Endothelial cell of umbilical vein (primary cell): ENCODE data around the gene PAX6. TPM values are rescaled to one million over a fixed set of nuclear protein-coding genes. Genes with fewer than 3 reads are reported as not detected.

Experiments
- BruUV-seq: library from RNA; stranded (reverse); fragments of 400-500 nt; replicated peaks from 2 replicates; lab custom pipeline; 2021; lab: Mats Ljungman, UMichigan
- CTCF ChIA-PET: fragments of 300-600, 350-600 bp; sonication (Branson Sonifier 250); formaldehyde crosslinking; loops from one replicate; lab custom pipeline; 2021; ENCODE audit warnings: antibody characterized with exemption, inconsistent platforms; lab: Charles Lee
- POLR2A ChIA-PET: fragments of 300-600, 350-600 bp; sonication (Branson Sonifier 250); formaldehyde crosslinking; loops from one replicate; lab custom pipeline; 2021; ENCODE audit warnings: antibody characterized with exemption, inconsistent platforms; lab: Charles Lee
- DNase-seq: peaks from one replicate; pipeline ENCODE4 v3.0.0-alpha.2; 2011; ENCODE audit warnings: low read depth, low spot score
- FAIRE-seq: peaks from 2 replicates; lab custom pipeline; 2011; peaks lifted over from hg19 to GRCh38; lab: Jason Lieb, UNC
- H2AFZ ChIP-seq: 2 replicates; pipeline ENCODE4 v1.6.0; 2012; ENCODE audit warnings: low read depth, low read length, control low read depth, inconsistent platforms
- H3K27ac ChIP-seq: 2 replicates; pipeline ENCODE4 v1.5.1; 2011; ENCODE audit warnings: low read depth, mild to moderate bottlenecking, control low read depth, low read length, moderate library complexity; ENCODE audit not compliant: insufficient read depth
- H3K27me3 ChIP-seq, 2 experiments: 2 replicates each; pipeline versions ENCODE4 v1.6.0 to v1.6.1; 2011; ENCODE audit warnings: low read length in 2 of 2, mixed read lengths in 1 of 2; ENCODE audit not compliant: control insufficient read depth in 2 of 2, insufficient read depth in 2 of 2
- H3K36me3 ChIP-seq, 2 experiments: 2 replicates in 1 of 2; 3 replicates in 1 of 2; pipeline ENCODE4 v1.5.1; 2011; ENCODE audit warnings: low read length in 2 of 2, mild to moderate bottlenecking in 1 of 2, moderate library complexity in 1 of 2; ENCODE audit not compliant: control insufficient read depth in 2 of 2, insufficient read depth in 2 of 2; ENCODE audit errors: extremely low read depth in 1 of 2
- H3K4me1 ChIP-seq: 3 replicates; pipeline ENCODE4 v1.5.1; 2011; ENCODE audit warnings: mild to moderate bottlenecking, low read length; ENCODE audit not compliant: control insufficient read depth, insufficient read depth; ENCODE audit errors: extremely low read depth
- H3K4me2 ChIP-seq: 2 replicates; pipeline ENCODE4 v1.6.1; 2011; ENCODE audit warnings: low read length, control low read depth, mixed read lengths; ENCODE audit not compliant: insufficient read depth
- H3K4me3 ChIP-seq, 3 experiments: fragments of 200-600 bp in 1 of 3; sonication (generic), shearing (Covaris generic) in 1 of 3; replicated peaks in 1 of 3; 2 replicates each; pipeline ENCODE4 v1.5.1; 2011 to 2016; ENCODE audit warnings: control low read depth in 3 of 3, low read length in 3 of 3, mild to moderate bottlenecking in 2 of 3, inconsistent platforms in 1 of 3, low read depth in 1 of 3, moderate library complexity in 1 of 3; ENCODE audit not compliant: insufficient read depth in 1 of 3
- H3K79me2 ChIP-seq: 2 replicates; pipeline ENCODE4 v1.6.0; 2012; ENCODE audit warnings: low read length, inconsistent platforms; ENCODE audit not compliant: control insufficient read depth, insufficient read depth
- H3K9ac ChIP-seq: replicated peaks from 2 replicates; pipeline ENCODE3; 2011; ENCODE audit warnings: low read length, control low read depth; ENCODE audit not compliant: insufficient read depth; ENCODE audit errors: extremely low read depth
- H3K9me1 ChIP-seq: replicated peaks from 3 replicates; pipeline ENCODE4 v1.6.0; 2011; ENCODE audit warnings: mild to moderate bottlenecking, low read length; ENCODE audit not compliant: control insufficient read depth, insufficient read depth; ENCODE audit errors: extremely low read depth
- H3K9me3 ChIP-seq: replicated peaks from 2 replicates; pipeline ENCODE4 v1.5.1; 2012; ENCODE audit warnings: low read length, inconsistent platforms; ENCODE audit not compliant: control insufficient read depth, insufficient read depth
- H4K20me1 ChIP-seq: replicated peaks from 2 replicates; pipeline ENCODE3; 2011; ENCODE audit warnings: mild to moderate bottlenecking, low read length; ENCODE audit not compliant: control insufficient read depth, insufficient read depth; ENCODE audit errors: extremely low read depth
- CTCF ChIP-seq, 2 donors: IDR thresholded peaks; 1 replicate in 1 of 2; 2 replicates in 1 of 2; pipeline ENCODE4 v1.5.1; 2011; ENCODE audit warnings: low read length in 2 of 2, mild to moderate bottlenecking in 2 of 2, moderate library complexity in 2 of 2, control low read depth in 1 of 2, inconsistent platforms in 1 of 2, low read depth in 1 of 2; ENCODE audit not compliant: insufficient read depth in 1 of 2; ENCODE audit errors: extremely low read depth in 1 of 2
- EZH2 ChIP-seq: IDR thresholded peaks from 2 replicates; pipeline ENCODE4 v1.6.1; 2012; ENCODE audit warnings: borderline replicate concordance, low read depth, mild to moderate bottlenecking, moderate library complexity, low read length, inconsistent platforms; ENCODE audit not compliant: severe bottlenecking
- FOS ChIP-seq: IDR thresholded peaks from 2 replicates; pipeline ENCODE4 v1.6.1; 2011; ENCODE audit warnings: mild to moderate bottlenecking, low read length, moderate library complexity, borderline replicate concordance; ENCODE audit not compliant: insufficient read depth
- GATA2 ChIP-seq: IDR thresholded peaks from 2 replicates; pipeline ENCODE4 v1.7.0; 2011; ENCODE audit warnings: low read depth, mild to moderate bottlenecking, moderate library complexity, mixed read lengths, low read length; ENCODE audit not compliant: insufficient read length, insufficient read depth
- JUN ChIP-seq: IDR thresholded peaks from 2 replicates; pipeline ENCODE4 v1.6.1; 2011; ENCODE audit warnings: borderline replicate concordance, low read depth; ENCODE audit not compliant: insufficient read length, insufficient read depth
- MYC ChIP-seq: IDR thresholded peaks from one replicate; pipeline ENCODE4 v1.6.1; 2011; ENCODE audit warnings: mild to moderate bottlenecking, low read depth, low read length
- POLR2A ChIP-seq: IDR thresholded peaks from 2 replicates; pipeline ENCODE4 v1.6.1; 2012; ENCODE audit warnings: low read depth, mild to moderate bottlenecking, control low read depth, low read length
- POLR2AphosphoS5 ChIP-seq: IDR thresholded peaks from 2 replicates; pipeline ENCODE4 v1.6.1; 2012; ENCODE audit warnings: low read depth, mild to moderate bottlenecking, control low read depth, low read length, moderate library complexity; ENCODE audit not compliant: insufficient read depth
- dilution Hi-C: fragments of 300-500 bp; cut with MboI; formaldehyde crosslinking; loops from one replicate; pipeline ENCODE4 v1.15.0; 2019; ENCODE audit warnings: low sequenced_read_pairs; ENCODE audit not compliant: extremely low pct_ligation_motif_present
- intact Hi-C: fragments of 100-400 bp; cut with micrococcal nuclease; formaldehyde crosslinking; loops from one replicate; pipeline ENCODE4 v1.10.0; 2022
- polyA plus RNA-seq, 4 experiments: library from polyadenylated mRNA; depleted of rRNA in 3 of 4; stranded (reverse) in 3 of 4; unstranded in 1 of 4; fragments of >200 nt; gene quantifications; 2 replicates each; pipeline versions ENCODE4 v1.2.1 to v1.2.3, GENCODE V29; 2011 to 2012; ENCODE audit warnings: missing spikeins in 1 of 4
- total RNA-seq: library from RNA; stranded (reverse); gene quantifications from 2 replicates; pipeline ENCODE4 v1.2.3, GENCODE V29; 2021
- TF ChIP-seq, protein P1 (sequence below): IDR thresholded peaks from 2 replicates; pipeline ENCODE4 v1.6.1; 2011; ENCODE audit not compliant: insufficient read depth, insufficient read length

Gene PAX6
- total and polyA plus RNA-seq, 2 donors (not counting 3 experiments of a cell fraction or from before 2014, with no cell fraction given) = not detected

GRCh38 chr11:31818425-31818755 lies 7.3 kb upstream of the PAX6 start:
- DNase-seq (no peak), FAIRE-seq (no peak)
- H3K4me2 ChIP-seq = no peak overlapping the region
- TF ChIP-seq POLR2A = no peak
- TF ChIP-seq CTCF (IDR thresholded peaks at IDR 0.05; ENCODE audit: extremely low read depth in 1 of 2, insufficient read depth in 1 of 2, low read depth in 1 of 2, low read length in 2 of 2) = no peak
- TF ChIP-seq POLR2AphosphoS5 = no peak
- TF ChIP-seq, protein P1, sequence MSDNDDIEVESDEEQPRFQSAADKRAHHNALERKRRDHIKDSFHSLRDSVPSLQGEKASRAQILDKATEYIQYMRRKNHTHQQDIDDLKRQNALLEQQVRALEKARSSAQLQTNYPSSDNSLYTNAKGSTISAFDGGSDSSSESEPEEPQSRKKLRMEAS = no peak
- no peak for TF ChIP-seq JUN
- no peak for TF ChIP-seq EZH2
- no peak for TF ChIP-seq GATA2
- TF ChIP-seq FOS = no peak
- TF ChIP-seq MYC = no peak
- dilution Hi-C loops = no loop called here
- ChIA-PET POLR2A (no interaction called here), CTCF (interaction anchor here (1.1 kb wide), 1 partner anchor 8 kb away, joined by 3 read pairs; no protein-coding TSS in a partner anchor)
- H3K9me3 ChIP-seq = no peaks in the 10 kb centered on the region
- no peaks in the 10 kb centered on the region for H3K36me3 ChIP-seq
- no peaks in the 10 kb centered on the region for H3K9me1 ChIP-seq
- peaks cover 93 to 99% of the 10 kb centered on the region in 2 experiments for H3K27me3 ChIP-seq
- peaks cover 2% of the 10 kb centered on the region for H3K4me1 ChIP-seq
- intact Hi-C loops = loop anchor here (10.0 kb wide), 1 partner anchor 786 kb away; no protein-coding TSS in a partner anchor
- H3K4me3 ChIP-seq = no peak overlapping the region
- BruUV-seq = no TSS peak
- H3K79me2 ChIP-seq = no peaks in the 10 kb centered on the region
- no peak overlapping the region for H2AFZ ChIP-seq
- H4K20me1 ChIP-seq = no peaks in the 10 kb centered on the region
- no peak overlapping the region for H3K9ac ChIP-seq
- no peak overlapping the region for H3K27ac ChIP-seq
